Loucy (cell line): ENCODE data around the gene PNPLA2.

Source experiments
- H2AFZ ChIP-seq: fragments of 200-600 bp; sonication (generic); 2 replicates; pipeline ENCODE4 v1.6.0; 2016; ENCODE audit warnings: antibody characterized with exemption, mild to moderate bottlenecking, low read length, moderate library complexity
- H3F3A ChIP-seq: fragments of 200-600 bp; 2 replicates; pipeline ENCODE4 v1.6.0; 2016; ENCODE audit warnings: antibody characterized with exemption, low read depth, mild to moderate bottlenecking
- H3K27me3 ChIP-seq: fragments of 200-600 bp; sonication (generic); 2 replicates; pipeline ENCODE4 v1.6.1; 2014; ENCODE audit warnings: low read length, mild to moderate bottlenecking; ENCODE audit not compliant: insufficient read depth, poor library complexity, severe bottlenecking
- H3K36me3 ChIP-seq: fragments of 200-600 bp; sonication (generic); 2 replicates; pipeline ENCODE4 v1.6.1; 2016; ENCODE audit warnings: low read length; ENCODE audit not compliant: insufficient read depth
- H3K4me1 ChIP-seq: fragments of 200-600 bp; sonication (generic); 2 replicates; pipeline ENCODE4 v1.5.1; 2014; ENCODE audit warnings: low read length, mild to moderate bottlenecking; ENCODE audit not compliant: insufficient read depth, poor library complexity, severe bottlenecking
- H3K4me2 ChIP-seq: fragments of 200-600 bp; sonication (generic); 2 replicates; pipeline ENCODE4 v1.6.0; 2014; ENCODE audit warnings: antibody characterized with exemption, low read length, low read depth, mild to moderate bottlenecking; ENCODE audit not compliant: poor library complexity, severe bottlenecking
- H3K4me3 ChIP-seq: fragments of 200-600 bp; sonication (generic); 2 replicates; pipeline ENCODE4 v1.5.1; 2014; ENCODE audit warnings: low read length, mild to moderate bottlenecking, mixed read lengths; ENCODE audit not compliant: poor library complexity, severe bottlenecking
- H3K79me2 ChIP-seq: fragments of 200-600 bp; sonication (generic); 2 replicates; pipeline ENCODE4 v1.6.1; 2014; ENCODE audit warnings: low read length; ENCODE audit not compliant: insufficient read depth
- H3K9ac ChIP-seq: fragments of 200-600 bp; sonication (generic); 2 replicates; pipeline ENCODE4 v1.6.0; 2014; ENCODE audit warnings: mild to moderate bottlenecking, low read depth, low read length, moderate library complexity; ENCODE audit not compliant: poor library complexity, severe bottlenecking
- H3K9me2 ChIP-seq: fragments of 200-600 bp; sonication (generic); replicated peaks from 2 replicates; pipeline ENCODE4 v1.6.1; 2016; ENCODE audit warnings: low read depth, low read length, mixed read lengths
- H3K9me3 ChIP-seq: fragments of 200-600 bp; sonication (generic); 2 replicates; pipeline ENCODE4 v1.6.1; 2014; ENCODE audit warnings: mild to moderate bottlenecking, antibody characterized with exemption, low read length, low read depth; ENCODE audit not compliant: insufficient read depth
- H4K20me1 ChIP-seq: fragments of 200-600 bp; sonication (generic); 2 replicates; pipeline ENCODE4 v1.6.0; 2014; ENCODE audit warnings: antibody characterized with exemption, low read length, mild to moderate bottlenecking; ENCODE audit not compliant: insufficient read depth, poor library complexity, severe bottlenecking
- EZH2phosphoT487 ChIP-seq: fragments of 200-600 bp; IDR thresholded peaks from 2 replicates; pipeline ENCODE4 v1.6.1; 2018; ENCODE audit warnings: antibody characterized with exemption, mild to moderate bottlenecking, moderate library complexity, borderline replicate concordance
- TF ChIP-seq, protein P1 (sequence below): fragments of 200-600 bp; sonication (generic); conservative IDR thresholded peaks from 2 replicates; pipeline ENCODE4 v1.5.1; 2014; ENCODE audit warnings: mild to moderate bottlenecking, antibody characterized with exemption, low read length

Gene PNPLA2

DNA sequence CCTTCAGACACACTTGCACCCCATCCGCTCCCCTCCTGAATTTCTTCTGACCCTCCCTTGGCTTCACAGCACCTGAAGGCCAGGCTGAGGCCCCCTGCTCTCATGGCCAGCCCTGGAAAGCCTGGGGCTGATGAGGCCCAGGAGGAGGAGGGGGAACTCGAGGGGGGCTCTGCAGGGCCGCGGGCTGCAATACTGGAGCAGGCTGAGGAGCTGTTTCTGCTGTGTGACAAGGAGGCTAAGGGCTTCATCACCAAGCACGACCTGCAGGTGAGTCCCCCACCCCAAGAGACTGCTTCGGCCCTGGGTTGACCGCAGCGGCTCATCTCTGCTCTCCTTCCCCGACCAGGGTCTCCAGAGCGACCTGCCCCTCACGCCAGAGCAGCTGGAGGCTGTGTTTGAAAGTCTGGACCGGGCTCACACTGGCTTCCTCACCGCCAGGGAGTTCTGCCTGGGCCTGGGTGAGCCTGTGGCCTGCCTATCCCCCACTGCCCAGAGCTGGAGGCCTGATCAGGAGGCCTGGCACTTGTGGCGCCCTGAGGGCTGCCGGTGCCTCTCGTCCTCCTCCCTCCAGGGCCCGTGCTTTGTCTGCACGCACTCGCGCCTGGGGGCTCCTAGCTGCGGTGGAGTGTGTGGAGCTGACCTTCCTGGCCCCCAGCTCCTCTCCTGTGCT, 9.9 kb downstream of the PNPLA2 start:
- Histone ChIP-seq H3K9ac (peak overlapping the region; percentile 88), H3K9me3 (no peaks in the 10 kb centered on the region), H3K9me2 (no peaks in the 10 kb centered on the region), H3K36me3 (no peaks in the 10 kb centered on the region), H3F3A (no peaks in the 10 kb centered on the region), H3K27me3 (no peaks in the 10 kb centered on the region), H2AFZ (no peak overlapping the region), H3K4me2 (peak overlapping the region; percentile 92), H3K4me1 (peaks cover 28% of the 10 kb centered on the region), H3K4me3 (peak overlapping the region; percentile 81), H4K20me1 (peaks cover 3% of the 10 kb centered on the region), H3K79me2 (peaks cover 9% of the 10 kb centered on the region; the same call in 1 of the 2 replicates)
- no peak for TF ChIP-seq EZH2phosphoT487
- TF ChIP-seq, protein P1, sequence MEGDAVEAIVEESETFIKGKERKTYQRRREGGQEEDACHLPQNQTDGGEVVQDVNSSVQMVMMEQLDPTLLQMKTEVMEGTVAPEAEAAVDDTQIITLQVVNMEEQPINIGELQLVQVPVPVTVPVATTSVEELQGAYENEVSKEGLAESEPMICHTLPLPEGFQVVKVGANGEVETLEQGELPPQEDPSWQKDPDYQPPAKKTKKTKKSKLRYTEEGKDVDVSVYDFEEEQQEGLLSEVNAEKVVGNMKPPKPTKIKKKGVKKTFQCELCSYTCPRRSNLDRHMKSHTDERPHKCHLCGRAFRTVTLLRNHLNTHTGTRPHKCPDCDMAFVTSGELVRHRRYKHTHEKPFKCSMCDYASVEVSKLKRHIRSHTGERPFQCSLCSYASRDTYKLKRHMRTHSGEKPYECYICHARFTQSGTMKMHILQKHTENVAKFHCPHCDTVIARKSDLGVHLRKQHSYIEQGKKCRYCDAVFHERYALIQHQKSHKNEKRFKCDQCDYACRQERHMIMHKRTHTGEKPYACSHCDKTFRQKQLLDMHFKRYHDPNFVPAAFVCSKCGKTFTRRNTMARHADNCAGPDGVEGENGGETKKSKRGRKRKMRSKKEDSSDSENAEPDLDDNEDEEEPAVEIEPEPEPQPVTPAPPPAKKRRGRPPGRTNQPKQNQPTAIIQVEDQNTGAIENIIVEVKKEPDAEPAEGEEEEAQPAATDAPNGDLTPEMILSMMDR, result no peak

DNA sequence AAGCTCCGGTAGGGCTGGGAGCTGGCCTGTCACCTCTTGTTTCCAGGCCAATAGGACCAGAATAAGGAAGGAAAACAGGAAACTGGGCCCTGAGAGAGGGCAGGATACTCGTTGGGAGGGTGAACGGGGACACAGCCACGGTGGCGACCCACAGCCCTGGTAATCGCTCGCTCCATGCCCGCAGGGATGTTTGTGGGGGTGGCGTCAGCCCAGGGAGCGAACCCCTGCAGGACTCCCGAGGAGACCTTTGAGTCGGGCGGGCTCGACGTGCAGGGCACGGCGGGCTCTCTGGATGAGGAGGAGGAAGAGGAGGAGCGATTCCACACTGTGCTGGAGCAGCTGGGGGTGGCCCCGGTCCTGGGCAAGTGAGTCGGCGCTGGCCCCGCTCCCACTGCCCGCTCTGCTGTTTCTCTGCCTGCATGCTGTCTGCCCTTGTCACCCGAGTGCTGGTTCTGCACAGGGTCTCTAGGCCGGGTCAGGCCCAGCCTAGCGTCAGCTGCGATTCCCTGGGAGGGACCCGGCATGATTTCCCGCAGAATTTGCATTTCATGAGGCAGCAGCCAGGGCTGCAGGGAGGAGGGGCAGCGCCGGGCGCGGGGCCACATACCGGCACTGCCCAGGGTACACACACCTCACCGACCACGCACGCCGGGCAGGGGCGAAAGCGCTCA, 10.6 kb downstream of the PNPLA2 start:
- no peaks in the 10 kb centered on the region for H3K9me3 ChIP-seq
- peak overlapping the region; percentile 88 for H3K9ac ChIP-seq
- H2AFZ ChIP-seq, result no peak overlapping the region
- TF ChIP-seq EZH2phosphoT487, result no peak
- TF ChIP-seq, protein P1, result no peak
- H3K4me1 ChIP-seq, result peaks cover 32% of the 10 kb centered on the region
- H3K79me2 ChIP-seq, result peaks cover 11% of the 10 kb centered on the region; the same call in 1 of the 2 replicates
- H3F3A ChIP-seq, result no peaks in the 10 kb centered on the region
- H3K36me3 ChIP-seq, result no peaks in the 10 kb centered on the region
- no peak overlapping the region for H3K4me2 ChIP-seq
- H3K9me2 ChIP-seq, result no peaks in the 10 kb centered on the region
- H3K4me3 ChIP-seq, result no peak overlapping the region
- H3K27me3 ChIP-seq, result no peaks in the 10 kb centered on the region
- H4K20me1 ChIP-seq, result peaks cover 3% of the 10 kb centered on the region

DNA sequence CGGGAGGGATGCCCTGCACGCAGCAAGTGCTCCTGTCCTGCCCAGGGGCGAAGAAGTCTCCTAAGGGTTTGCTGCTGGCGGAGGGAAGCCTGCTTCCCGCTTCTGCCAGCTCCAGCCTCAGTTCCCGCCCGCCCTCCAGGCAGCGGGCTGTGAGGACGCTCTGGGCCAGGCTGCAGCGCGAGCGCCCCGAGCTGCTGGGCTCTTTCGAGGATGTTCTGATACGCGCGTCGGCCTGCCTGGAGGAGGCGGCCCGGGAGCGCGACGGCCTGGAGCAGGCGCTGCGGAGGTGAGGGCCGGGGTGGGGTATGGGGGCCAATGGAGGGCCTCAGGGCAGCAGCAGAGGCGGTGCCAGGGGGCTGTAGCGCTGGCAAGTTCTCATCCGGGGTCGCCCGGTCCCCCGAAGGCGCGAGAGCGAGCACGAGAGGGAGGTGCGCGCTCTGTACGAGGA, 11.2 kb downstream of the PNPLA2 start:
- peaks cover 3% of the 10 kb centered on the region for H4K20me1 ChIP-seq
- no peaks in the 10 kb centered on the region for H3K36me3 ChIP-seq
- H3K9me3 ChIP-seq, result no peaks in the 10 kb centered on the region
- H3K4me2 ChIP-seq, result no peak overlapping the region
- TF ChIP-seq, protein P1, result no peak
- no peak for TF ChIP-seq EZH2phosphoT487
- H3K79me2 ChIP-seq, result peaks cover 11% of the 10 kb centered on the region; the same call in 1 of the 2 replicates
- no peak overlapping the region for H3K9ac ChIP-seq
- H3K4me1 ChIP-seq, result peaks cover 38% of the 10 kb centered on the region
- no peaks in the 10 kb centered on the region for H3K27me3 ChIP-seq
- no peaks in the 10 kb centered on the region for H3F3A ChIP-seq
- H3K4me3 ChIP-seq, result no peak overlapping the region
- H2AFZ ChIP-seq, result no peak overlapping the region
- no peaks in the 10 kb centered on the region for H3K9me2 ChIP-seq
